Lower lobe of right lung (tissue), 2 donors: Measurements from ENCODE around the gene KAT6B. TPM values are rescaled to one million over a fixed set of nuclear protein-coding genes. Genes with fewer than 3 reads are reported as not detected.

Source experiments
- ATAC-seq, 2 donors: fragments of 200-7000 bp; cut with Tn5 transposase; one replicate each; pipeline ENCODE4 v1.9.1; 2020 to 2022; ENCODE audit warnings: mild to moderate bottlenecking in 2 of 2, moderate library complexity in 2 of 2
- DNase-seq: peaks from one replicate; pipeline ENCODE4 v3.0.0-alpha.2; 2020
- H3K27ac ChIP-seq: fragments of 200-600 bp; one replicate; pipeline ENCODE4 v1.8.0; 2022
- H3K27me3 ChIP-seq: fragments of 200-600 bp; one replicate; pipeline ENCODE4 v1.8.0; 2022; ENCODE audit warnings: low read depth
- H3K36me3 ChIP-seq: fragments of 200-600 bp; one replicate; pipeline ENCODE4 v1.8.0; 2022; ENCODE audit warnings: mild to moderate bottlenecking
- H3K4me1 ChIP-seq: fragments of 200-600 bp; one replicate; pipeline ENCODE4 v1.8.0; 2022
- H3K4me3 ChIP-seq: fragments of 200-600 bp; one replicate; pipeline ENCODE4 v1.8.0; 2022; ENCODE audit warnings: mild to moderate bottlenecking
- H3K9me3 ChIP-seq: fragments of 200-600 bp; one replicate; pipeline ENCODE4 v1.8.0; 2022
- CTCF ChIP-seq: fragments of 200-600 bp; IDR thresholded peaks from one replicate; pipeline ENCODE4 v1.8.0; 2022; ENCODE audit warnings: antibody characterized with exemption, mild to moderate bottlenecking
- intact Hi-C: fragments of 100-400 bp; cut with DNase I; formaldehyde crosslinking; loops from one replicate; pipeline ENCODE4 v1.11.0; 2022
- total RNA-seq: library from RNA; stranded (reverse); fragmentation: NEBNext Ultra II Directional; extraction: Animal tissue kit (Norgen Biotek cat#: 25700); gene quantifications from one replicate; pipeline ENCODE4 v1.2.1, GENCODE V29; 2021
- donor health status: DM: no; HTN: yes; CAD: no; lungs with severe emphysema.

Gene KAT6B
- total RNA-seq, 1 donor from 2014 or later, result 46.3 TPM

GRCh38 chr10:75058161-75058560 is 231.8 kb downstream of the KAT6B start:
- Histone ChIP-seq H3K27ac (no peak overlapping the region), H3K9me3 (no peaks in the 10 kb centered on the region), H3K4me1 (no peaks in the 10 kb centered on the region), H3K27me3 (no peaks in the 10 kb centered on the region), H3K4me3 (no peak overlapping the region), H3K36me3 (no peaks in the 10 kb centered on the region)
- ATAC-seq (no peak), DNase-seq (no peak)
- intact Hi-C loops, result no loop called here
- TF ChIP-seq CTCF, result no peak

GRCh38 chr10:75061709-75062505 is 235.5 kb downstream of the KAT6B start:
- no peak for ATAC-seq

GRCh38 chr10:75062506-75063299 is 236.3 kb downstream of the KAT6B start:
- DNase-seq (no peak), ATAC-seq (peak in 1 of 2 donors; percentile 62)
- Histone ChIP-seq H3K4me3 (no peak overlapping the region), H3K9me3 (no peaks in the 10 kb centered on the region), H3K4me1 (no peaks in the 10 kb centered on the region), H3K27ac (no peak overlapping the region), H3K27me3 (no peaks in the 10 kb centered on the region), H3K36me3 (no peaks in the 10 kb centered on the region)
- no peak for TF ChIP-seq CTCF
- intact Hi-C loops, result no loop called here

More at GRCh38 chr10:75061709-75062505, 235.5 kb downstream of the KAT6B start:
- no peaks in the 10 kb centered on the region for H3K9me3 ChIP-seq
- no peak for DNase-seq
- no peak overlapping the region for H3K27ac ChIP-seq
- no peak for TF ChIP-seq CTCF
- intact Hi-C loops, result no loop called here
- no peaks in the 10 kb centered on the region for H3K27me3 ChIP-seq
- no peak overlapping the region for H3K4me3 ChIP-seq
- H3K4me1 ChIP-seq, result no peaks in the 10 kb centered on the region
- H3K36me3 ChIP-seq, result no peaks in the 10 kb centered on the region

GRCh38 chr10:75063461-75064230 is 237.2 kb downstream of the KAT6B start:
- ATAC-seq, result no peak
- intact Hi-C loops, result no loop called here
- no peak overlapping the region for H3K27ac ChIP-seq
- H3K9me3 ChIP-seq, result no peaks in the 10 kb centered on the region
- no peak for DNase-seq
- H3K27me3 ChIP-seq, result no peaks in the 10 kb centered on the region
- H3K4me3 ChIP-seq, result no peak overlapping the region
- TF ChIP-seq CTCF, result no peak
- H3K36me3 ChIP-seq, result no peaks in the 10 kb centered on the region
- no peaks in the 10 kb centered on the region for H3K4me1 ChIP-seq

- H3K27me3 ChIP-seq, result no peaks in the 10 kb centered on the region
- no peak overlapping the region for H3K27ac ChIP-seq
- no peak for TF ChIP-seq CTCF
- no peaks in the 10 kb centered on the region for H3K9me3 ChIP-seq
- no peaks in the 10 kb centered on the region for H3K36me3 ChIP-seq
- ATAC-seq, result no peak
- H3K4me1 ChIP-seq, result no peaks in the 10 kb centered on the region
- H3K4me3 ChIP-seq, result no peak overlapping the region
- intact Hi-C loops, result no loop called here
- DNase-seq, result no peak
Observed at GRCh38 chr10:75065076-75065475, 238.7 kb downstream of the KAT6B start.
